T-cell (primary cell): ENCODE results near the gene SOX18. TPM values are rescaled to one million over a fixed set of nuclear protein-coding genes. Genes with fewer than 3 reads are reported as not detected.

Experiments
- ATAC-seq, 4 experiments: fragments of 200-7000 bp in 3 of 4; fragments of 150-1000 bp in 1 of 4; cut with Tn5 transposase; replicated peaks in 1 of 4; 1 replicate in 3 of 4; 2 replicates in 1 of 4; pipeline ENCODE4 v1.10.0; 2021; ENCODE audit warnings: moderate library complexity in 3 of 4, mild to moderate bottlenecking in 2 of 4, moderate number of reproducible peaks in 1 of 4
- CTCF ChIA-PET, 2 donors: fragments of 300-600 bp; sonication (Branson Sonifier 250); formaldehyde crosslinking; loops; one replicate each; lab custom pipeline; 2022; ENCODE audit warnings: antibody characterized with exemption in 2 of 2; lab: Charles Lee
- POLR2A ChIA-PET, 2 donors: fragments of 300-600 bp; sonication (Branson Sonifier 250); formaldehyde crosslinking; loops; one replicate each; lab custom pipeline; 2022; ENCODE audit warnings: antibody characterized with exemption in 2 of 2; lab: Charles Lee
- DNase-seq, 35 experiments: peaks; one replicate each; pipeline versions ENCODE4 v3.0.0 to v3.0.0-alpha.2; 2013 to 2023
- H3K27ac ChIP-seq: one replicate; pipeline ENCODE4 v1.5.1; 2013; ENCODE audit warnings: low read length
- H3K27me3 ChIP-seq, 2 experiments: replicated peaks in 1 of 2; 1 replicate in 1 of 2; 2 replicates in 1 of 2; pipeline versions ENCODE4 v1.6.1 to v1.7.0; 2013; ENCODE audit warnings: low read length in 1 of 2, mixed read lengths in 1 of 2; ENCODE audit not compliant: control insufficient read depth in 2 of 2, insufficient read depth in 2 of 2; ENCODE audit errors: extremely low read depth in 1 of 2
- H3K36me3 ChIP-seq, 2 donors: 1 replicate in 1 of 2; 2 replicates in 1 of 2; pipeline versions ENCODE4 v1.6.1 to v1.7.0; 2013; ENCODE audit warnings: low read length in 1 of 2; ENCODE audit not compliant: control insufficient read depth in 2 of 2, insufficient read depth in 1 of 2; ENCODE audit errors: extremely low read depth in 1 of 2
- H3K4me1 ChIP-seq, 2 experiments: 1 replicate in 1 of 2; 2 replicates in 1 of 2; pipeline versions ENCODE4 v1.6.1 to v1.7.0; 2013; ENCODE audit warnings: low read length in 2 of 2, mixed read lengths in 1 of 2; ENCODE audit not compliant: insufficient read depth in 2 of 2, control insufficient read depth in 1 of 2; ENCODE audit errors: extremely low read depth in 1 of 2
- H3K4me3 ChIP-seq, 2 donors: 1 replicate in 1 of 2; 2 replicates in 1 of 2; pipeline versions ENCODE4 v1.5.1 to v1.7.0; 2013; ENCODE audit warnings: mild to moderate bottlenecking in 2 of 2, low read length in 1 of 2, moderate library complexity in 1 of 2; ENCODE audit not compliant: control insufficient read depth in 1 of 2; ENCODE audit errors: extremely low read depth in 1 of 2
- H3K9me3 ChIP-seq: 2 replicates; pipeline ENCODE4 v1.7.0; 2013
- H3K27ac Mint-ChIP-seq, 2 donors: one replicate each; pipeline ENCODE4 v1.8.0; 2020 to 2021; ENCODE audit warnings: mild to moderate bottlenecking in 2 of 2, mixed read lengths in 2 of 2
- H3K27me3 Mint-ChIP-seq, 2 donors: one replicate each; pipeline ENCODE4 v1.8.0; 2021 to 2022; ENCODE audit warnings: mixed read lengths in 2 of 2
- H3K36me3 Mint-ChIP-seq: one replicate; pipeline ENCODE4 v1.8.0; 2021; ENCODE audit warnings: mixed read lengths
- H3K4me1 Mint-ChIP-seq, 3 donors: one replicate each; pipeline ENCODE4 v1.8.0; 2020 to 2022; ENCODE audit warnings: mixed read lengths in 3 of 3, mild to moderate bottlenecking in 1 of 3
- H3K4me3 Mint-ChIP-seq, 3 donors: one replicate each; pipeline ENCODE4 v1.8.0; 2020 to 2022; ENCODE audit warnings: mild to moderate bottlenecking in 3 of 3, mixed read lengths in 3 of 3, moderate library complexity in 3 of 3
- H3K9me3 Mint-ChIP-seq, 3 donors: one replicate each; pipeline ENCODE4 v1.8.0; 2020 to 2022; ENCODE audit warnings: mixed read lengths in 3 of 3
- WGBS: methylation state at CpG from one replicate; pipeline ENCODE4 v1.1.5; 2013; ENCODE audit warnings: missing lambda C conversion rate; ENCODE audit not compliant: insufficient coverage; 5-methylcytosine and 5-hydroxymethylcytosine counted together
- total RNA-seq, 35 experiments: library from RNA in 6 of 35; stranded (reverse) in 6 of 35; fragments of 120-200 nt in 1 of 35; gene quantifications; one replicate each; pipeline versions ENCODE4 v1.2.1 to v1.2.4 and lab custom pipeline; 2013 to 2026

SOX18 gene
- total RNA-seq, 5 donors from 2014 or later (not counting 1 experiment from before 2014, with no cell fraction given), result 0.35 to 0.56 (median 0.44) TPM; not detected in 2

- ATAC-seq (no peak), DNase-seq (no peak)
- Mint-ChIP-seq H3K27me3 (no peaks in the 10 kb centered on the region), H3K4me3 (no peak overlapping the region), H3K4me1 (peaks cover 0 to 17% (median 13%) of the 10 kb centered on the region in 3 donors), H3K27ac (peak overlapping the region in 1 of 2 donors; percentile 23), H3K36me3 (peaks cover 57% of the 10 kb centered on the region), H3K9me3 (no peaks in the 10 kb centered on the region)
- Histone ChIP-seq H3K9me3 (no peaks in the 10 kb centered on the region), H3K4me3 (no peak overlapping the region), H3K36me3 (peaks cover 50 to 86% of the 10 kb centered on the region in 2 donors), H3K27ac (no peak overlapping the region), H3K27me3 (no peaks in the 10 kb centered on the region), H3K4me1 (no peaks in the 10 kb centered on the region)
- ChIA-PET POLR2A (no interaction called here), CTCF (no interaction called here)
- 98% methylated on average over 18 of the region's 18 CpGs for WGBS
Observed at GRCh38 chr20:64025101-64025825, 24.2 kb downstream of the SOX18 start.

- no peak for ATAC-seq
- ChIA-PET POLR2A (no interaction called here), CTCF (no interaction called here)
- WGBS, result 97% methylated on average over 12 of the region's 17 CpGs
- H3K4me3 Mint-ChIP-seq, result no peak overlapping the region
- H3K9me3 Mint-ChIP-seq, result no peaks in the 10 kb centered on the region
- Histone ChIP-seq H3K4me3 (no peak overlapping the region), H3K27me3 (no peaks in the 10 kb centered on the region), H3K9me3 (no peaks in the 10 kb centered on the region), H3K4me1 (no peaks in the 10 kb centered on the region), H3K36me3 (peaks cover 47 to 84% of the 10 kb centered on the region in 2 donors), H3K27ac (no peak overlapping the region)
- no peaks in the 10 kb centered on the region for H3K27me3 Mint-ChIP-seq
- H3K36me3 Mint-ChIP-seq, result peaks cover 63% of the 10 kb centered on the region
- H3K27ac Mint-ChIP-seq, result no peak overlapping the region
- no peak for DNase-seq
- peaks cover 1 to 22% (median 19%) of the 10 kb centered on the region in 3 donors for H3K4me1 Mint-ChIP-seq
Observed at GRCh38 chr20:64024141-64024990, 25.1 kb downstream of the SOX18 start.

GRCh38 chr20:64023361-64024140 lies 25.9 kb downstream of the SOX18 start:
- no peak for DNase-seq
- peaks cover 63% of the 10 kb centered on the region for H3K36me3 Mint-ChIP-seq
- H3K27ac Mint-ChIP-seq, result no peak overlapping the region
- Histone ChIP-seq H3K4me1 (no peaks in the 10 kb centered on the region), H3K9me3 (no peaks in the 10 kb centered on the region), H3K4me3 (no peak overlapping the region), H3K36me3 (peaks cover 49 to 85% of the 10 kb centered on the region in 2 donors), H3K27ac (no peak overlapping the region), H3K27me3 (no peaks in the 10 kb centered on the region)
- no peak overlapping the region for H3K4me3 Mint-ChIP-seq
- H3K27me3 Mint-ChIP-seq, result no peaks in the 10 kb centered on the region
- POLR2A ChIA-PET, result interaction anchor here in 1 of 2 donors (0.5 kb wide), 1 partner anchor 27 kb away, joined by 4 read pairs; no protein-coding TSS in a partner anchor
- no peaks in the 10 kb centered on the region for H3K9me3 Mint-ChIP-seq
- no peak for ATAC-seq
- CTCF ChIA-PET, result no interaction called here
- H3K4me1 Mint-ChIP-seq, result peaks cover 3 to 22% (median 19%) of the 10 kb centered on the region in 3 donors
- WGBS, result 97% methylated on average over 10 of the region's 15 CpGs

- no peaks in the 10 kb centered on the region for H3K4me1 ChIP-seq
- no peak overlapping the region for H3K27ac Mint-ChIP-seq
- 98% methylated on average over 17 of the region's 17 CpGs for WGBS
- no peaks in the 10 kb centered on the region for H3K9me3 ChIP-seq
- H3K27me3 Mint-ChIP-seq, result no peaks in the 10 kb centered on the region
- no peak overlapping the region for H3K4me3 ChIP-seq
- peaks cover 63% of the 10 kb centered on the region for H3K36me3 Mint-ChIP-seq
- no peak for ATAC-seq
- no peaks in the 10 kb centered on the region for H3K9me3 Mint-ChIP-seq
- no peak overlapping the region for H3K4me3 Mint-ChIP-seq
- H3K27ac ChIP-seq, result no peak overlapping the region
- peaks cover 46 to 85% of the 10 kb centered on the region in 2 donors for H3K36me3 ChIP-seq
- POLR2A ChIA-PET, result interaction anchor here in 1 of 2 donors (0.5 kb wide), 1 partner anchor 26 kb away, joined by 4 read pairs; no protein-coding TSS in a partner anchor
- H3K27me3 ChIP-seq, result no peaks in the 10 kb centered on the region
- CTCF ChIA-PET, result no interaction called here
- H3K4me1 Mint-ChIP-seq, result peaks cover 3 to 22% (median 19%) of the 10 kb centered on the region in 3 donors
- no peak for DNase-seq
Observed at GRCh38 chr20:64022671-64023360, 26.6 kb downstream of the SOX18 start.

- CTCF ChIA-PET, result no interaction called here
- peaks cover 60% of the 10 kb centered on the region for H3K36me3 Mint-ChIP-seq
- POLR2A ChIA-PET, result interaction anchor here in 1 of 2 donors (0.6 kb wide), 1 partner anchor 247 kb away, joined by 5 read pairs; no protein-coding TSS in a partner anchor
- H3K4me3 Mint-ChIP-seq, result no peak overlapping the region
- Histone ChIP-seq H3K27me3 (no peaks in the 10 kb centered on the region), H3K9me3 (no peaks in the 10 kb centered on the region), H3K36me3 (peaks cover 36 to 80% of the 10 kb centered on the region in 2 donors), H3K4me3 (no peak overlapping the region), H3K27ac (no peak overlapping the region), H3K4me1 (no peaks in the 10 kb centered on the region)
- ATAC-seq (no peak), DNase-seq (no peak)
- H3K27ac Mint-ChIP-seq, result peak overlapping the region in 1 of 2 donors; percentile 39
- no peaks in the 10 kb centered on the region for H3K27me3 Mint-ChIP-seq
- no peaks in the 10 kb centered on the region for H3K9me3 Mint-ChIP-seq
- WGBS, result 99% methylated on average over 31 of the region's 36 CpGs
- H3K4me1 Mint-ChIP-seq, result peaks cover 3 to 27% (median 22%) of the 10 kb centered on the region in 3 donors
Observed at GRCh38 chr20:64021124-64021975, 28.1 kb downstream of the SOX18 start.
